ENCODE measurements around the gene EPS8L2.

- no peak for TF ChIP-seq YY1 (IDR thresholded peaks at IDR 0.05; ENCODE audit: insufficient read depth, insufficient read length)
- TF ChIP-seq SUZ12 (IDR thresholded peaks at IDR 0.05; ENCODE audit: extremely low read depth, insufficient read depth, insufficient read length) = no peak
Measured at GRCh38 chr11:708511-708910, 2.5 kb downstream of the EPS8L2 start.

All from NT2/D1 (cell line).